ENCODE data around the gene SORCS2.

DNA sequence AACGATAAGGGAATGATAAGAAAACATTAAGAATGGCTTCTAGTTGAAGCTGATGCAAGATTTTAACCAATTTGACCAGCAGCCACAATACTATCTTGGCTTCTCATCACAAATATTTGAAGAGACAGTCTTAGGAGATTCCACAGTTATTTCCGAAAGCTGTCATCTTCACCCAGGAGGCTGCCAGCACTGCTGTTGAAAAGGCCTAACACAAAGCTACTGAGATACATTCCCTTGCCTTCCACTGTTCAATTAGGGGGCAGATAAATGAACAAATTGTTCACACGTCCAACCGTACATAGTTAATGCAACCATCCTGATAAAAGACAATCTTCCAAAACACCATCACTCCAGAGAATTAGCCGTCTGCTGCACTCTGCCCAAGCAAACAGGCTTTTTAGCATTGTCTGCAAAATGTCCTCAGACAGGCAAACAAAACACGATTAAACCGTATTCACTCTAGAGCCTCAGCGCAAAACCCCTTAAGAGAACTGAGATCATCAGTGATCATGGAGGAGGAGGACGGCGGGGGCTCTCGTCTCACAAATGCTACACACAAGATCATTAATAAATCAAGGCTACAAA lies 432.1 kb downstream of the SORCS2 start:
- TF ChIP-seq, protein P1, sequence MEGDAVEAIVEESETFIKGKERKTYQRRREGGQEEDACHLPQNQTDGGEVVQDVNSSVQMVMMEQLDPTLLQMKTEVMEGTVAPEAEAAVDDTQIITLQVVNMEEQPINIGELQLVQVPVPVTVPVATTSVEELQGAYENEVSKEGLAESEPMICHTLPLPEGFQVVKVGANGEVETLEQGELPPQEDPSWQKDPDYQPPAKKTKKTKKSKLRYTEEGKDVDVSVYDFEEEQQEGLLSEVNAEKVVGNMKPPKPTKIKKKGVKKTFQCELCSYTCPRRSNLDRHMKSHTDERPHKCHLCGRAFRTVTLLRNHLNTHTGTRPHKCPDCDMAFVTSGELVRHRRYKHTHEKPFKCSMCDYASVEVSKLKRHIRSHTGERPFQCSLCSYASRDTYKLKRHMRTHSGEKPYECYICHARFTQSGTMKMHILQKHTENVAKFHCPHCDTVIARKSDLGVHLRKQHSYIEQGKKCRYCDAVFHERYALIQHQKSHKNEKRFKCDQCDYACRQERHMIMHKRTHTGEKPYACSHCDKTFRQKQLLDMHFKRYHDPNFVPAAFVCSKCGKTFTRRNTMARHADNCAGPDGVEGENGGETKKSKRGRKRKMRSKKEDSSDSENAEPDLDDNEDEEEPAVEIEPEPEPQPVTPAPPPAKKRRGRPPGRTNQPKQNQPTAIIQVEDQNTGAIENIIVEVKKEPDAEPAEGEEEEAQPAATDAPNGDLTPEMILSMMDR (conservative IDR thresholded peaks at IDR 0.05; ENCODE audit: low read depth, low read length): no peak
- no peak for TF ChIP-seq EZH2 (IDR thresholded peaks at IDR 0.05; ENCODE audit: low read length, unreplicated experiment)

Measured in PC-3 (cell line).